Fibroblast of lung (primary cell): ENCODE data around the gene PCTP. TPM values are rescaled to one million over a fixed set of nuclear protein-coding genes. Genes with fewer than 3 reads are reported as not detected.
A peak's percentile ranks its signal among the peaks of the same experiment; 100 is the strongest.

Experiments used
- DNase-seq, 2 donors: peaks; one replicate each; pipeline versions ENCODE4 v3.0.0 to v3.0.0-alpha.2; 2010; ENCODE audit warnings: low read depth in 2 of 2
- H2AFZ ChIP-seq: 2 replicates; pipeline ENCODE4 v1.5.1; 2012; ENCODE audit warnings: low read length, control low read depth, inconsistent platforms
- H3K27ac ChIP-seq: 2 replicates; pipeline ENCODE4 v1.5.1; 2011; ENCODE audit warnings: low read length, control low read depth; ENCODE audit not compliant: insufficient read depth
- H3K27me3 ChIP-seq: 2 replicates; pipeline ENCODE4 v1.5.1; 2011; ENCODE audit warnings: mild to moderate bottlenecking, low read length; ENCODE audit not compliant: control insufficient read depth, insufficient read depth
- H3K36me3 ChIP-seq: 2 replicates; pipeline ENCODE4 v1.5.1; 2011; ENCODE audit warnings: low read length; ENCODE audit not compliant: control insufficient read depth, insufficient read depth
- H3K4me1 ChIP-seq: 2 replicates; pipeline ENCODE4 v1.5.1; 2011; ENCODE audit warnings: low read length; ENCODE audit not compliant: control insufficient read depth, insufficient read depth; ENCODE audit errors: extremely low read depth
- H3K4me2 ChIP-seq: 2 replicates; pipeline ENCODE4 v1.5.1; 2011; ENCODE audit warnings: low read length, control low read depth; ENCODE audit not compliant: insufficient read depth; ENCODE audit errors: extremely low read depth
- H3K4me3 ChIP-seq, 4 experiments: fragments of 200-600 bp in 1 of 4; sonication (generic) in 1 of 4; replicated peaks in 1 of 4; 2 replicates each; pipeline ENCODE4 v1.5.1; 2011 to 2016; ENCODE audit warnings: low read length in 4 of 4, low read depth in 3 of 4, mild to moderate bottlenecking in 3 of 4, control low read depth in 2 of 4, inconsistent platforms in 1 of 4, mixed read lengths in 1 of 4; ENCODE audit not compliant: insufficient read depth in 1 of 4; ENCODE audit errors: control extremely low read depth in 1 of 4
- H3K79me2 ChIP-seq: 2 replicates; pipeline ENCODE4 v1.5.1; 2012; ENCODE audit warnings: mild to moderate bottlenecking, low read length, inconsistent platforms; ENCODE audit not compliant: control insufficient read depth, insufficient read depth
- H3K9ac ChIP-seq: 2 replicates; pipeline ENCODE4 v1.5.1; 2011; ENCODE audit warnings: mild to moderate bottlenecking, low read length, control low read depth; ENCODE audit not compliant: insufficient read depth
- H3K9me3 ChIP-seq: 2 replicates; pipeline ENCODE4 v1.5.1; 2012; ENCODE audit warnings: low read depth, low read length; ENCODE audit not compliant: control insufficient read depth, insufficient read depth
- H4K20me1 ChIP-seq: 2 replicates; pipeline ENCODE4 v1.5.1; 2011; ENCODE audit warnings: low read length; ENCODE audit not compliant: control insufficient read depth, insufficient read depth; ENCODE audit errors: extremely low read depth
- EZH2 ChIP-seq: IDR thresholded peaks from 2 replicates; pipeline ENCODE4 v1.5.1; 2012; ENCODE audit warnings: low read length, control low read depth, mild to moderate bottlenecking; ENCODE audit errors: missing control alignments
- polyA plus RNA-seq, 2 donors: library from polyadenylated mRNA; depleted of rRNA in 1 of 2; stranded (reverse) in 1 of 2; unstranded in 1 of 2; fragments of >200 nt; gene quantifications; 2 replicates each; pipeline ENCODE4 v1.2.1, GENCODE V29; 2011 to 2012; ENCODE audit warnings: missing spikeins in 1 of 2
- total RNA-seq: library from RNA; depleted of rRNA; stranded (reverse); fragments of >200 nt; gene quantifications from 2 replicates; pipeline ENCODE4 v1.2.1, GENCODE V29; 2014
- TF ChIP-seq, protein P1 (sequence below), 2 donors: IDR thresholded peaks in 1 of 2; conservative IDR thresholded peaks in 1 of 2; 1 replicate in 1 of 2; 2 replicates in 1 of 2; pipeline ENCODE4 v1.5.1; 2011 to 2012; ENCODE audit warnings: low read length in 2 of 2, control low read depth in 1 of 2, inconsistent platforms in 1 of 2, low read depth in 1 of 2, mild to moderate bottlenecking in 1 of 2

PCTP gene
- total and polyA plus RNA-seq, 2 donors (not counting 1 experiment from before 2014, with no cell fraction given) = 20.4 to 20.6 TPM

DNA sequence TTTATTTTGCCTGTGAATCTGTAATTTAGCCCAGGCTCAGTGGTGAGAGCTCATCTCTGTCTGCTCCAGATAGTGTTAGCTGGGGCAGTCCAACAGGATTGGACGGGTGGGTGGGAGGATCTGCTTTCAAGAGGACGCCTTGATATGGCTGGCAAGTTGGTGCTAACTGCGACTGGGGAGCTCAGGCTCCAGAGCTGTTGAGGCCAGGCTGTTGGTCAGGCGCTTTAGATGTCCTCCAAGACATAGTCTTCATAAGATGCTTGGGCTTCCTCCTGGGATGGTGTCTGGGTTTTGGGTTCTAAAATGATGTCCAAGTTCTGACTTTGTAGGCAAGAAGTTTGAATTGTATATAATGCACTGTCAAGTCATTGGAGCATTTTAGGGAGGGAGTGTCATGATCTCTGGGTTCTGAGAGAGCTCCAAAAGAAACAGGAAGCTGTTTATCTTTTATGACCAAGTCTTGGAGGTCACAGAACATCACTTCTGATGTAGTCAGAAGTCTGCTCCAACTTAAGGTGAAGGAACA, 12.8 kb upstream of the PCTP start:
- H4K20me1 ChIP-seq = no peaks in the 10 kb centered on the region
- H3K9me3 ChIP-seq = no peaks in the 10 kb centered on the region
- no peak overlapping the region for H3K4me2 ChIP-seq
- H2AFZ ChIP-seq = peak overlapping the region; percentile 22
- peaks cover 8% of the 10 kb centered on the region for H3K4me1 ChIP-seq
- DNase-seq = no peak
- H3K9ac ChIP-seq = no peak overlapping the region
- H3K36me3 ChIP-seq = no peaks in the 10 kb centered on the region
- no peak overlapping the region for H3K4me3 ChIP-seq
- H3K79me2 ChIP-seq = no peaks in the 10 kb centered on the region
- TF ChIP-seq, protein P1, sequence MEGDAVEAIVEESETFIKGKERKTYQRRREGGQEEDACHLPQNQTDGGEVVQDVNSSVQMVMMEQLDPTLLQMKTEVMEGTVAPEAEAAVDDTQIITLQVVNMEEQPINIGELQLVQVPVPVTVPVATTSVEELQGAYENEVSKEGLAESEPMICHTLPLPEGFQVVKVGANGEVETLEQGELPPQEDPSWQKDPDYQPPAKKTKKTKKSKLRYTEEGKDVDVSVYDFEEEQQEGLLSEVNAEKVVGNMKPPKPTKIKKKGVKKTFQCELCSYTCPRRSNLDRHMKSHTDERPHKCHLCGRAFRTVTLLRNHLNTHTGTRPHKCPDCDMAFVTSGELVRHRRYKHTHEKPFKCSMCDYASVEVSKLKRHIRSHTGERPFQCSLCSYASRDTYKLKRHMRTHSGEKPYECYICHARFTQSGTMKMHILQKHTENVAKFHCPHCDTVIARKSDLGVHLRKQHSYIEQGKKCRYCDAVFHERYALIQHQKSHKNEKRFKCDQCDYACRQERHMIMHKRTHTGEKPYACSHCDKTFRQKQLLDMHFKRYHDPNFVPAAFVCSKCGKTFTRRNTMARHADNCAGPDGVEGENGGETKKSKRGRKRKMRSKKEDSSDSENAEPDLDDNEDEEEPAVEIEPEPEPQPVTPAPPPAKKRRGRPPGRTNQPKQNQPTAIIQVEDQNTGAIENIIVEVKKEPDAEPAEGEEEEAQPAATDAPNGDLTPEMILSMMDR (conservative IDR thresholded peaks at IDR 0.05 in 1 of 2, IDR thresholded peaks at IDR 0.05 in 1 of 2; ENCODE audit: low read depth in 1 of 2, low read length in 2 of 2) = no peak
- no peak for TF ChIP-seq EZH2
- no peak overlapping the region for H3K27ac ChIP-seq
- no peaks in the 10 kb centered on the region for H3K27me3 ChIP-seq

DNA sequence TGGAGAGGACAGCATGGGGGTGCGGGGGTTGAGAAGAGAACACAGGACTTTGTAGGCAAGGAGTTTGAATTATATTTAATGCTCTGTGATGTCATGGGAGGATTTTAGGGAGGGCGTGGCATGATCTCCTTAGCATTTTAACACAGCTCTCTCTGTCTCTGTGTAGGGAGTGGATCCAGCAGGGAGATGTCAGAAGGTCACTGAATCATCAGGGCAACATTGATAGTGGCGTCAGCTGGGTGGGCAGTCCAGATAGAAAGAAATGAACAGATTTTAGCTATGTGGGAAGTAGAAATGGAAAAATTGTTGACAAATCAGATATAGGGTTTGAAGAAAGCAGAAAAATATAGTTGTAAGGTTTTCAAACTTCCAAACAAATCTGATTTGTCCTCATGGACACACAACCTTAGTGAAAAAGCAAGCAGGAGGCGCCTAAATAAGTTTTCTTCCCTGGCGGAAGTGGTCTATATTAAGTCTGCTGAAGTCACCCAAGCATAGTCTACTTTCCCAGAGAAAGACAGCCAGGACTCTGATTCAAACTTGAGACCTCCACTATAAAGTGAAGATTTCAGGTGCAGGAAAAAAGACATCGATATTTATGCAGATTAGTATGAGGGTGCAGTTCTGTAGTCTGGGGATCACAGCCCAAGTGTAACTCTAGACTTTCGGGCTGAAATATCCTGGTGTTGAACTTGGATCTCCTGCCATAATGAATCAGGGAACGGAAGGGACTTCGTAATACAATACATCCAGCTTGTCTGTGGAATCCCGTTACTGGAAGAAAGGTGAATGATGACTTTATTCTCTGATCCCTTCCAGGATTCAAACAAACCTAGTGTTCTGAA, 10.1 kb upstream of the PCTP start:
- H4K20me1 ChIP-seq = no peaks in the 10 kb centered on the region
- H3K4me3 ChIP-seq = no peak overlapping the region
- no peaks in the 10 kb centered on the region for H3K4me1 ChIP-seq
- TF ChIP-seq EZH2 = no peak
- TF ChIP-seq, protein P1 (conservative IDR thresholded peaks at IDR 0.05 in 1 of 2, IDR thresholded peaks at IDR 0.05 in 1 of 2; ENCODE audit: low read depth in 1 of 2, low read length in 2 of 2) = no peak
- no peaks in the 10 kb centered on the region for H3K27me3 ChIP-seq
- H3K9ac ChIP-seq = no peak overlapping the region
- no peak overlapping the region for H3K27ac ChIP-seq
- H3K4me2 ChIP-seq = no peak overlapping the region
- no peaks in the 10 kb centered on the region for H3K36me3 ChIP-seq
- no peaks in the 10 kb centered on the region for H3K9me3 ChIP-seq
- no peaks in the 10 kb centered on the region for H3K79me2 ChIP-seq
- no peak overlapping the region for H2AFZ ChIP-seq
- no peak for DNase-seq

DNA sequence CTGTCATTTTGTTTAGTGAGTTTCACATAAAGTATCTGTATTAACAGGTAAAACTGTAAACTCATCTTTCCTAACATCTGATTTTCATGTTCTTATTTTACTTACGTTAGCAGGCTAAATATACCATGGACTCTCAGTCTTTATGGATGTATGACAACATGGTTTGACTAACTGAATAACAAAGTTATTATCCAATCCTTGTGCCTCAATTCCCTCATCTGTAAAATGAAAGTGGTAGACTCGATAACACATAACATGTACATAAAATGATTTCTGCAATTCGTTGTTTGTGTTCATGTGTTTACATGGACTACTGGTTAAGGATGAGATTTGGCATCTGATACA, 9.5 kb upstream of the PCTP start:
- no peaks in the 10 kb centered on the region for H3K36me3 ChIP-seq
- no peak for DNase-seq
- no peak overlapping the region for H3K27ac ChIP-seq
- H3K4me1 ChIP-seq = no peaks in the 10 kb centered on the region
- H3K79me2 ChIP-seq = no peaks in the 10 kb centered on the region
- no peak overlapping the region for H3K9ac ChIP-seq
- no peaks in the 10 kb centered on the region for H3K27me3 ChIP-seq
- no peak overlapping the region for H3K4me2 ChIP-seq
- H2AFZ ChIP-seq = no peak overlapping the region
- no peak for TF ChIP-seq EZH2
- TF ChIP-seq, protein P1 (conservative IDR thresholded peaks at IDR 0.05 in 1 of 2, IDR thresholded peaks at IDR 0.05 in 1 of 2; ENCODE audit: low read depth in 1 of 2, low read length in 2 of 2) = no peak
- no peak overlapping the region for H3K4me3 ChIP-seq
- H4K20me1 ChIP-seq = no peaks in the 10 kb centered on the region
- H3K9me3 ChIP-seq = no peaks in the 10 kb centered on the region
